PC-9 (cell line): ENCODE measurements around the gene VCX2.

Experiments used
- CTCF ChIP-seq: fragments of 200-600 bp; sonication (generic); conservative IDR thresholded peaks from 2 replicates; pipeline ENCODE4 v1.6.1; 2017; ENCODE audit warnings: mixed run types, antibody characterized with exemption, mild to moderate bottlenecking, moderate library complexity
- EZH2 ChIP-seq: fragments of 200-600 bp; sonication (generic); IDR thresholded peaks from 2 replicates; pipeline ENCODE4 v1.8.0; 2017; ENCODE audit warnings: antibody characterized with exemption, low read depth

- TF ChIP-seq CTCF = no peak
- TF ChIP-seq EZH2 = no peak
Observed at GRCh38 chrX:8126648-8127047, 44.4 kb downstream of the VCX2 start.
